Mesothelial cell of epicardium (in vitro differentiated cells): Measurements from ENCODE around the gene SERINC4. TPM values are rescaled to one million over a fixed set of nuclear protein-coding genes. Genes with fewer than 3 reads are reported as not detected.

ENCODE experiments used
- DNase-seq, 2 experiments: peaks; one replicate each; pipeline ENCODE4 v3.0.0; 2021; ENCODE audit warnings: low spot score in 2 of 2; ENCODE audit not compliant: unreplicated experiment in 2 of 2
- H3K27ac Mint-ChIP-seq: 2 replicates; pipeline ENCODE4 v1.8.0; 2021; ENCODE audit warnings: mixed read lengths
- H3K27me3 Mint-ChIP-seq: 2 replicates; pipeline ENCODE4 v1.8.0; 2021; ENCODE audit warnings: low read depth, mixed read lengths
- H3K36me3 Mint-ChIP-seq: 2 replicates; pipeline ENCODE4 v1.8.0; 2021; ENCODE audit warnings: mixed read lengths
- H3K4me1 Mint-ChIP-seq: 2 replicates; pipeline ENCODE4 v1.8.0; 2021; ENCODE audit warnings: mixed read lengths
- H3K4me3 Mint-ChIP-seq: 2 replicates; pipeline ENCODE4 v1.8.0; 2021; ENCODE audit warnings: mild to moderate bottlenecking, moderate library complexity, mixed read lengths
- H3K9me3 Mint-ChIP-seq: 2 replicates; pipeline ENCODE4 v1.8.0; 2021; ENCODE audit warnings: mixed read lengths
- CTCF ChIP-seq: fragments of 200-600 bp; sonication (generic); IDR thresholded peaks from one replicate; pipeline ENCODE4 v1.5.0; 2021; ENCODE audit warnings: antibody characterized with exemption; ENCODE audit not compliant: unreplicated experiment
- total RNA-seq: library from RNA; stranded (reverse); gene quantifications from 3 replicates; pipeline ENCODE4 v1.2.1, GENCODE V29; 2021

The SERINC4 gene
- total RNA-seq, 1 donor from 2014 or later: 0.20 TPM

- peaks cover 3% of the 10 kb centered on the region for H3K4me1 Mint-ChIP-seq
- no peak for TF ChIP-seq CTCF
- no peak overlapping the region for H3K4me3 Mint-ChIP-seq
- peaks cover 37% of the 10 kb centered on the region for H3K36me3 Mint-ChIP-seq
- no peaks in the 10 kb centered on the region for H3K27me3 Mint-ChIP-seq
- DNase-seq: no peak
- no peak overlapping the region for H3K27ac Mint-ChIP-seq
- H3K9me3 Mint-ChIP-seq: no peaks in the 10 kb centered on the region
Observed at GRCh38 chr15:43771816-43772215, 28.2 kb downstream of the SERINC4 start.

GRCh38 chr15:43769584-43770228 is 30.3 kb downstream of the SERINC4 start:
- no peak overlapping the region for H3K27ac Mint-ChIP-seq
- no peaks in the 10 kb centered on the region for H3K9me3 Mint-ChIP-seq
- no peaks in the 10 kb centered on the region for H3K27me3 Mint-ChIP-seq
- TF ChIP-seq CTCF: peak; percentile 78
- H3K4me3 Mint-ChIP-seq: no peak overlapping the region
- H3K36me3 Mint-ChIP-seq: peaks cover 49% of the 10 kb centered on the region
- DNase-seq: peak; percentile 30 to 59
- no peaks in the 10 kb centered on the region for H3K4me1 Mint-ChIP-seq

DNA sequence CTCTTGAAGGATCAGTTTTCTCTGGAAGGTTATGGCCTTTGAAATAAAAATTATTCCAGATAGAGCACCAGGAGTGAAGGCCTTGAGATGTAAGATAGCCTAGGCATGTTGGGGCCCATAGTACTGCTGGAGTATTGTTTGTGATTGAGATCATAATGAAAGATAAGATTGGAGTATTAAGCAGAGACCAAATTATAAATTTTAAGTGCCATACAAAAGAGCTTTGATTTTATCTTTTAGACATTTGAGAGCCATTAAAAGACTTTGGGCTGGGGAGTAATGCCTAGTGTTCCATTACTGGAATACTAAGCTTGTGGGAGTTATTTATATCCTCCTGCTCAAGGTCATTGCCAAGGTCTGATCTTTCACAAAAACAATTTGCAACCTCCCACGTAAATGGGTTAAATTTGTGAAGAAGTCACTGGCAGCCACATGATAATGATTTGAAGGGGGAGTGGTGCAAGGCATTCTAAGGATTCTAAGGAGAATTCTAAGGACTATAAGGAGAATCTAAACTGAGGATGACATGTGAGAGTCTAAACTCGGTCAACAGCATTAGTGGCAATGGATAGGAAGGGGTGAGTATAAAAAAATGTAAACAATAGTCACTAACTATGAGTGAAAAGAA is 36.1 kb downstream of the SERINC4 start:
- Mint-ChIP-seq H3K9me3 (no peaks in the 10 kb centered on the region), H3K27ac (no peak overlapping the region), H3K27me3 (no peaks in the 10 kb centered on the region), H3K36me3 (peaks cover 55% of the 10 kb centered on the region), H3K4me1 (no peaks in the 10 kb centered on the region), H3K4me3 (no peak overlapping the region)
- TF ChIP-seq CTCF: no peak
- DNase-seq: no peak

DNA sequence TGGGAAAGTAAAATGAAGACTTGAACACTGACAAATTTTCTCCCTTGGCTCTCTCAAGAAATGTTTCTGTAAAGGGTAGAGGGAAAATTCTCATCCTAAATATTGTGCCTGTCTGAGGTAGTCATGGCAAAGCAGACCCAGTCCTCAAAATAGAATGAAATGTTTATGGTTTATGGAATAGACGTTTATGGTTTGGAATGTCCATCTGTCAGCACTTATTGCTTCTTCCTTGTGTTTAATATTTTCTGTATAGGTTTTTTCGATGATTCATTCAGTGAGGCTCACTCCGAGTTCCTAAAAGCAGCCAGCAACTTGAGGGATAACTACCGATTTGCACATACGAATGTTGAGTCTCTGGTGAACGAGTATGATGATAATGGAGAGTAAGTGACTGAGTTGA is 37.2 kb downstream of the SERINC4 start:
- no peak for DNase-seq
- Mint-ChIP-seq H3K9me3 (no peaks in the 10 kb centered on the region), H3K27me3 (no peaks in the 10 kb centered on the region), H3K36me3 (peaks cover 46% of the 10 kb centered on the region), H3K4me1 (no peaks in the 10 kb centered on the region), H3K4me3 (no peak overlapping the region), H3K27ac (no peak overlapping the region)
- no peak for TF ChIP-seq CTCF

- no peak for DNase-seq
- Mint-ChIP-seq H3K9me3 (no peaks in the 10 kb centered on the region), H3K27ac (peak overlapping the region; percentile 2), H3K4me1 (peaks cover 24% of the 10 kb centered on the region), H3K4me3 (no peak overlapping the region), H3K27me3 (no peaks in the 10 kb centered on the region), H3K36me3 (peaks cover 13% of the 10 kb centered on the region)
- no peak for TF ChIP-seq CTCF
Observed at GRCh38 chr15:43751885-43752284, 48.1 kb downstream of the SERINC4 start.
